Common myeloid progenitor, CD34-positive (primary cell): ENCODE results near the gene LHX2.
"Not testable (repeated sequence)": the region's sequence is repeated elsewhere in the genome, so short reads cannot be mapped to it uniquely, and the experiment has no call there.

Experiments
- CTCF ChIA-PET: fragments of 350-600 bp; sonication (Branson Sonifier 250); formaldehyde crosslinking; loops from one replicate; lab custom pipeline; 2021; ENCODE audit warnings: antibody characterized with exemption; lab: Charles Lee
- POLR2A ChIA-PET: fragments of 350-600 bp; sonication (Branson Sonifier 250); formaldehyde crosslinking; loops from one replicate; lab custom pipeline; 2021; ENCODE audit warnings: antibody characterized with exemption; lab: Charles Lee
- DNase-seq, 3 donors: peaks; one replicate each; pipeline versions ENCODE4 v3.0.0 to v3.0.0-alpha.2; 2013
- H3K27ac ChIP-seq, 2 experiments: 1 replicate in 1 of 2; 2 replicates in 1 of 2; pipeline ENCODE4 v1.7.0; 2013; ENCODE audit warnings: inconsistent platforms in 2 of 2, low read length in 2 of 2, mild to moderate bottlenecking in 2 of 2, low read depth in 1 of 2, moderate library complexity in 1 of 2; ENCODE audit not compliant: severe bottlenecking in 2 of 2, insufficient read depth in 1 of 2, poor library complexity in 1 of 2
- H3K27me3 ChIP-seq, 5 experiments: replicated peaks in 2 of 5; 1 replicate in 3 of 5; 2 replicates in 2 of 5; pipeline versions ENCODE4 v1.6.1 to v1.7.0; 2013; ENCODE audit warnings: low read length in 4 of 5, mild to moderate bottlenecking in 2 of 5, moderate library complexity in 2 of 5, inconsistent platforms in 1 of 5; ENCODE audit not compliant: insufficient read depth in 5 of 5, control insufficient read depth in 4 of 5
- H3K36me3 ChIP-seq, 4 experiments: 1 replicate in 2 of 4; 2 replicates in 2 of 4; pipeline versions ENCODE4 v1.6.1 to v1.7.0; 2013; ENCODE audit warnings: low read length in 3 of 4, control low read depth in 1 of 4, mild to moderate bottlenecking in 1 of 4; ENCODE audit not compliant: control insufficient read depth in 4 of 4, insufficient read depth in 4 of 4
- H3K4me1 ChIP-seq, 4 experiments: 1 replicate in 3 of 4; 2 replicates in 1 of 4; pipeline versions ENCODE4 v1.6.1 to v1.7.1; 2013; ENCODE audit warnings: low read length in 3 of 4, mild to moderate bottlenecking in 3 of 4, control low read depth in 1 of 4, inconsistent platforms in 1 of 4, moderate library complexity in 1 of 4; ENCODE audit not compliant: control insufficient read depth in 4 of 4, insufficient read depth in 4 of 4; ENCODE audit errors: control extremely low read depth in 1 of 4
- H3K4me3 ChIP-seq, 7 experiments: 1 replicate in 4 of 7; 2 replicates in 3 of 7; pipeline versions ENCODE4 v1.5.1 to v1.7.0; 2013; ENCODE audit warnings: mild to moderate bottlenecking in 7 of 7, low read length in 6 of 7, moderate library complexity in 6 of 7, inconsistent platforms in 2 of 7, low read depth in 2 of 7, control low read depth in 1 of 7; ENCODE audit not compliant: insufficient read depth in 4 of 7, control insufficient read depth in 1 of 7; ENCODE audit errors: extremely low read depth in 1 of 7
- H3K9me3 ChIP-seq, 5 experiments: 1 replicate in 4 of 5; 2 replicates in 1 of 5; pipeline versions ENCODE4 v1.6.1 to v1.7.1; 2013; ENCODE audit warnings: low read length in 4 of 5, mild to moderate bottlenecking in 2 of 5, inconsistent platforms in 1 of 5, low read depth in 1 of 5, moderate library complexity in 1 of 5; ENCODE audit not compliant: control insufficient read depth in 4 of 5, insufficient read depth in 2 of 5; ENCODE audit errors: control extremely low read depth in 1 of 5
- WGBS: methylation state at CpG from one replicate; pipeline ENCODE4 v1.1.5; 2013; ENCODE audit not compliant: insufficient coverage; 5-methylcytosine and 5-hydroxymethylcytosine counted together

Gene LHX2

GRCh38 chr9:123985869-123986268, 25.7 kb upstream of the LHX2 start:
- Histone ChIP-seq H3K4me1 (no peaks in the 10 kb centered on the region), H3K36me3 (no peaks in the 10 kb centered on the region), H3K9me3 (no peaks in the 10 kb centered on the region), H3K27me3 (peaks cover 5 to 69% (median 22%) of the 10 kb centered on the region in 5 experiments), H3K27ac (no peak overlapping the region), H3K4me3 (no peak overlapping the region)
- CTCF ChIA-PET: no interaction called here
- no peak for DNase-seq
- WGBS: 87% methylated on average over 3 of the region's 4 CpGs
- POLR2A ChIA-PET: no interaction called here

- no peaks in the 10 kb centered on the region for H3K36me3 ChIP-seq
- H3K4me1 ChIP-seq: no peaks in the 10 kb centered on the region
- H3K27me3 ChIP-seq: peaks cover 5 to 60% (median 18%) of the 10 kb centered on the region in 5 experiments
- no peak overlapping the region for H3K4me3 ChIP-seq
- H3K27ac ChIP-seq: no peak overlapping the region
- DNase-seq: no peak
- WGBS: 58% methylated on average over 5 of the region's 5 CpGs
- ChIA-PET POLR2A (no interaction called here), CTCF (no interaction called here)
- no peaks in the 10 kb centered on the region for H3K9me3 ChIP-seq
These were observed 21.1 kb upstream of the LHX2 start for GRCh38 chr9:123990427-123990826.

GRCh38 chr9:123992679-123993078, 18.9 kb upstream of the LHX2 start:
- DNase-seq, H3K36me3 ChIP-seq, H3K27ac ChIP-seq, H3K4me3 ChIP-seq, CTCF ChIA-PET, POLR2A ChIA-PET, H3K9me3 ChIP-seq: not testable (repeated sequence)
- 81% methylated on average over 7 of the region's 16 CpGs for WGBS
- Histone ChIP-seq H3K4me1 (peaks cover 0 to 12% (median 9%) of the 10 kb centered on the region in 4 experiments), H3K27me3 (peaks cover 12 to 64% (median 31%) of the 10 kb centered on the region in 5 experiments)

GRCh38 chr9:123996731-123997421, 14.7 kb upstream of the LHX2 start:
- Histone ChIP-seq H3K27ac (no peak overlapping the region), H3K4me1 (peaks cover 0 to 28% (median 22%) of the 10 kb centered on the region in 4 experiments), H3K9me3 (no peaks in the 10 kb centered on the region), H3K27me3 (peaks cover 23 to 77% (median 50%) of the 10 kb centered on the region in 5 experiments), H3K4me3 (no peak overlapping the region), H3K36me3 (no peaks in the 10 kb centered on the region)
- CTCF ChIA-PET: interaction anchor here (1.2 kb wide), 1 partner anchor 43 kb away, joined by 4 read pairs; no protein-coding TSS in a partner anchor
- WGBS: 10% methylated on average over 22 of the region's 23 CpGs
- POLR2A ChIA-PET: interaction anchor here (1.5 kb wide), 1 partner anchor 9 kb away, joined by 3 read pairs; no protein-coding TSS in a partner anchor
- peak in 2 of 3 donors; percentile 59 for DNase-seq

- Histone ChIP-seq H3K4me3 (no peak overlapping the region), H3K36me3 (no peaks in the 10 kb centered on the region), H3K27me3 (peaks cover 28 to 86% (median 59%) of the 10 kb centered on the region in 5 experiments), H3K9me3 (no peaks in the 10 kb centered on the region), H3K4me1 (peaks cover 0 to 28% (median 22%) of the 10 kb centered on the region in 4 experiments), H3K27ac (no peak overlapping the region)
- CTCF ChIA-PET: interaction anchor here (1.2 kb wide), 1 partner anchor 42 kb away, joined by 4 read pairs; no protein-coding TSS in a partner anchor
- WGBS: 2% methylated on average over 9 of the region's 15 CpGs
- peak in 2 of 3 donors; percentile 70 to 74 for DNase-seq
- POLR2A ChIA-PET: interaction anchor here (1.5 kb wide), 1 partner anchor 9 kb away, joined by 3 read pairs; no protein-coding TSS in a partner anchor
These were observed 13.8 kb upstream of the LHX2 start for GRCh38 chr9:123997665-123998277.

GRCh38 chr9:123998278-123998925, 13.2 kb upstream of the LHX2 start:
- Histone ChIP-seq H3K36me3 (no peaks in the 10 kb centered on the region), H3K4me3 (no peak overlapping the region), H3K27ac (no peak overlapping the region), H3K4me1 (peaks cover 0 to 28% (median 22%) of the 10 kb centered on the region in 4 experiments), H3K27me3 (peaks cover 32 to 92% (median 65%) of the 10 kb centered on the region in 5 experiments), H3K9me3 (no peaks in the 10 kb centered on the region)
- WGBS: 6% methylated on average over 6 of the region's 6 CpGs
- POLR2A ChIA-PET: interaction anchor here (1.5 kb wide), 1 partner anchor 10 kb away, joined by 3 read pairs; no protein-coding TSS in a partner anchor
- CTCF ChIA-PET: no interaction called here
- DNase-seq: no peak
